ENCODE data around the gene CFAP47. TPM values are rescaled to one million over a fixed set of nuclear protein-coding genes. Genes with fewer than 3 reads are reported as not detected.

CFAP47 gene
- total RNA-seq, 1 experiment from 2014 or later, result not detected

DNA sequence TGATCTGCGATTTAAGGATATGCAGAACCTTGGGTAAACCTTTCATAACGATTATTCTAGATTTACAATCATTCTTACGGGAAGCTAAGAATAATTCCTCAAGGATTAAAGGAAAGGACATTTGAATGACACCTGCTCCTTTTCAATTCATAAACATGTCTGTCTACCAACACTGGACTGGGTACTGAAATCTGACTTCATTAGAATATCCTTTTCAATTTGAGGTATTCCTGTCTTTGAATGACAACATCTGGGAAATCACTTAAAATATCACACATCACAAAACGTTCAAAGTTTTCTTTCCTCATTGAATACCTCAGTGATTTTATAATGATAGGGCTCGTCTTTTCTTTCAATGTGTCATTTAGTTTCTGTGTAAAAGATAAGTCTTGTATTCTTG lies 87.7 kb downstream of the CFAP47 start:
- DNase-seq (ENCODE audit: low spot score) (no peak), ATAC-seq (no peak)
- no peak overlapping the region for H3K4me3 Mint-ChIP-seq
- H3K36me3 Mint-ChIP-seq, result no peaks in the 10 kb centered on the region
- no peaks in the 10 kb centered on the region for H3K4me1 Mint-ChIP-seq
- ChIA-PET CTCF (no interaction called here), POLR2A (no interaction called here)
- H3K9me3 Mint-ChIP-seq, result peaks cover 5% of the 10 kb centered on the region; the same call in 1 of the 2 replicates
- H3K27ac Mint-ChIP-seq, result no peak overlapping the region
- TF ChIP-seq ZNF416 (CRISPR knock-in tag; IDR thresholded peaks at IDR 0.05) (no peak), ZNF671 (CRISPR knock-in tag; IDR thresholded peaks at IDR 0.05) (no peak), FOXK1 (CRISPR knock-in tag; IDR thresholded peaks at IDR 0.05) (no peak), PRRX2 (CRISPR knock-in tag; IDR thresholded peaks at IDR 0.05) (no peak), MYBL2 (CRISPR knock-in tag; IDR thresholded peaks at IDR 0.05) (no peak), SMAD4 (CRISPR knock-in tag; IDR thresholded peaks at IDR 0.05) (no peak), TEAD1 (CRISPR knock-in tag; IDR thresholded peaks at IDR 0.05) (no peak), CREB1 (CRISPR knock-in tag; IDR thresholded peaks at IDR 0.05) (no peak), TCF7 (CRISPR knock-in tag; IDR thresholded peaks at IDR 0.05; ENCODE audit: low read depth) (no peak), ZNF138 (CRISPR knock-in tag; conservative IDR thresholded peaks at IDR 0.05) (no peak), ESRRA (CRISPR knock-in tag; IDR thresholded peaks at IDR 0.05; ENCODE audit: borderline replicate concordance) (no peak), ZNF263 (CRISPR knock-in tag; IDR thresholded peaks at IDR 0.05; ENCODE audit: low read depth) (no peak), HMGA2 (CRISPR knock-in tag; IDR thresholded peaks at IDR 0.05) (no peak)
- TF ChIP-seq, protein P1, sequence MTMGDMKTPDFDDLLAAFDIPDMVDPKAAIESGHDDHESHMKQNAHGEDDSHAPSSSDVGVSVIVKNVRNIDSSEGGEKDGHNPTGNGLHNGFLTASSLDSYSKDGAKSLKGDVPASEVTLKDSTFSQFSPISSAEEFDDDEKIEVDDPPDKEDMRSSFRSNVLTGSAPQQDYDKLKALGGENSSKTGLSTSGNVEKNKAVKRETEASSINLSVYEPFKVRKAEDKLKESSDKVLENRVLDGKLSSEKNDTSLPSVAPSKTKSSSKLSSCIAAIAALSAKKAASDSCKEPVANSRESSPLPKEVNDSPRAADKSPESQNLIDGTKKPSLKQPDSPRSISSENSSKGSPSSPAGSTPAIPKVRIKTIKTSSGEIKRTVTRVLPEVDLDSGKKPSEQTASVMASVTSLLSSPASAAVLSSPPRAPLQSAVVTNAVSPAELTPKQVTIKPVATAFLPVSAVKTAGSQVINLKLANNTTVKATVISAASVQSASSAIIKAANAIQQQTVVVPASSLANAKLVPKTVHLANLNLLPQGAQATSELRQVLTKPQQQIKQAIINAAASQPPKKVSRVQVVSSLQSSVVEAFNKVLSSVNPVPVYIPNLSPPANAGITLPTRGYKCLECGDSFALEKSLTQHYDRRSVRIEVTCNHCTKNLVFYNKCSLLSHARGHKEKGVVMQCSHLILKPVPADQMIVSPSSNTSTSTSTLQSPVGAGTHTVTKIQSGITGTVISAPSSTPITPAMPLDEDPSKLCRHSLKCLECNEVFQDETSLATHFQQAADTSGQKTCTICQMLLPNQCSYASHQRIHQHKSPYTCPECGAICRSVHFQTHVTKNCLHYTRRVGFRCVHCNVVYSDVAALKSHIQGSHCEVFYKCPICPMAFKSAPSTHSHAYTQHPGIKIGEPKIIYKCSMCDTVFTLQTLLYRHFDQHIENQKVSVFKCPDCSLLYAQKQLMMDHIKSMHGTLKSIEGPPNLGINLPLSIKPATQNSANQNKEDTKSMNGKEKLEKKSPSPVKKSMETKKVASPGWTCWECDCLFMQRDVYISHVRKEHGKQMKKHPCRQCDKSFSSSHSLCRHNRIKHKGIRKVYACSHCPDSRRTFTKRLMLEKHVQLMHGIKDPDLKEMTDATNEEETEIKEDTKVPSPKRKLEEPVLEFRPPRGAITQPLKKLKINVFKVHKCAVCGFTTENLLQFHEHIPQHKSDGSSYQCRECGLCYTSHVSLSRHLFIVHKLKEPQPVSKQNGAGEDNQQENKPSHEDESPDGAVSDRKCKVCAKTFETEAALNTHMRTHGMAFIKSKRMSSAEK (CRISPR knock-in tag; IDR thresholded peaks at IDR 0.05; ENCODE audit: borderline replicate concordance), result no peak
- TF ChIP-seq, protein P2, sequence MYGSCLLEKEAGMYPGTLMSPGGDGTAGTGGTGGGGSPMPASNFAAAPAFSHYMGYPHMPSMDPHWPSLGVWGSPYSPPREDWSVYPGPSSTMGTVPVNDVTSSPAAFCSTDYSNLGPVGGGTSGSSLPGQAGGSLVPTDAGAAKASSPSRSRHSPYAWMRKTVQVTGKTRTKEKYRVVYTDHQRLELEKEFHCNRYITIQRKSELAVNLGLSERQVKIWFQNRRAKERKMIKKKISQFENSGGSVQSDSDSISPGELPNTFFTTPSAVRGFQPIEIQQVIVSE (CRISPR knock-in tag; IDR thresholded peaks at IDR 0.05; ENCODE audit: borderline replicate concordance), result no peak
- TF ChIP-seq, protein P3, sequence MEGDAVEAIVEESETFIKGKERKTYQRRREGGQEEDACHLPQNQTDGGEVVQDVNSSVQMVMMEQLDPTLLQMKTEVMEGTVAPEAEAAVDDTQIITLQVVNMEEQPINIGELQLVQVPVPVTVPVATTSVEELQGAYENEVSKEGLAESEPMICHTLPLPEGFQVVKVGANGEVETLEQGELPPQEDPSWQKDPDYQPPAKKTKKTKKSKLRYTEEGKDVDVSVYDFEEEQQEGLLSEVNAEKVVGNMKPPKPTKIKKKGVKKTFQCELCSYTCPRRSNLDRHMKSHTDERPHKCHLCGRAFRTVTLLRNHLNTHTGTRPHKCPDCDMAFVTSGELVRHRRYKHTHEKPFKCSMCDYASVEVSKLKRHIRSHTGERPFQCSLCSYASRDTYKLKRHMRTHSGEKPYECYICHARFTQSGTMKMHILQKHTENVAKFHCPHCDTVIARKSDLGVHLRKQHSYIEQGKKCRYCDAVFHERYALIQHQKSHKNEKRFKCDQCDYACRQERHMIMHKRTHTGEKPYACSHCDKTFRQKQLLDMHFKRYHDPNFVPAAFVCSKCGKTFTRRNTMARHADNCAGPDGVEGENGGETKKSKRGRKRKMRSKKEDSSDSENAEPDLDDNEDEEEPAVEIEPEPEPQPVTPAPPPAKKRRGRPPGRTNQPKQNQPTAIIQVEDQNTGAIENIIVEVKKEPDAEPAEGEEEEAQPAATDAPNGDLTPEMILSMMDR (IDR thresholded peaks at IDR 0.05), result no peak
- TF ChIP-seq, protein P4, sequence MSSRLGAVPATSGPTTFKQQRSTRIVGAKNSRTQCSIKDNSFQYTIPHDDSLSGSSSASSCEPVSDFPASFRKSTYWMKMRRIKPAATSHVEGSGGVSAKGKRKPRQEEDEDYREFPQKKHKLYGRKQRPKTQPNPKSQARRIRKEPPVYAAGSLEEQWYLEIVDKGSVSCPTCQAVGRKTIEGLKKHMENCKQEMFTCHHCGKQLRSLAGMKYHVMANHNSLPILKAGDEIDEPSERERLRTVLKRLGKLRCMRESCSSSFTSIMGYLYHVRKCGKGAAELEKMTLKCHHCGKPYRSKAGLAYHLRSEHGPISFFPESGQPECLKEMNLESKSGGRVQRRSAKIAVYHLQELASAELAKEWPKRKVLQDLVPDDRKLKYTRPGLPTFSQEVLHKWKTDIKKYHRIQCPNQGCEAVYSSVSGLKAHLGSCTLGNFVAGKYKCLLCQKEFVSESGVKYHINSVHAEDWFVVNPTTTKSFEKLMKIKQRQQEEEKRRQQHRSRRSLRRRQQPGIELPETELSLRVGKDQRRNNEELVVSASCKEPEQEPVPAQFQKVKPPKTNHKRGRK (CRISPR knock-in tag; IDR thresholded peaks at IDR 0.05; ENCODE audit: borderline replicate concordance), result no peak
- TF ChIP-seq, protein P5, sequence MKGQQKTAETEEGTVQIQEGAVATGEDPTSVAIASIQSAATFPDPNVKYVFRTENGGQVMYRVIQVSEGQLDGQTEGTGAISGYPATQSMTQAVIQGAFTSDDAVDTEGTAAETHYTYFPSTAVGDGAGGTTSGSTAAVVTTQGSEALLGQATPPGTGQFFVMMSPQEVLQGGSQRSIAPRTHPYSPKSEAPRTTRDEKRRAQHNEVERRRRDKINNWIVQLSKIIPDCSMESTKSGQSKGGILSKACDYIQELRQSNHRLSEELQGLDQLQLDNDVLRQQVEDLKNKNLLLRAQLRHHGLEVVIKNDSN (CRISPR knock-in tag; IDR thresholded peaks at IDR 0.05), result no peak
- TF ChIP-seq, protein P6, sequence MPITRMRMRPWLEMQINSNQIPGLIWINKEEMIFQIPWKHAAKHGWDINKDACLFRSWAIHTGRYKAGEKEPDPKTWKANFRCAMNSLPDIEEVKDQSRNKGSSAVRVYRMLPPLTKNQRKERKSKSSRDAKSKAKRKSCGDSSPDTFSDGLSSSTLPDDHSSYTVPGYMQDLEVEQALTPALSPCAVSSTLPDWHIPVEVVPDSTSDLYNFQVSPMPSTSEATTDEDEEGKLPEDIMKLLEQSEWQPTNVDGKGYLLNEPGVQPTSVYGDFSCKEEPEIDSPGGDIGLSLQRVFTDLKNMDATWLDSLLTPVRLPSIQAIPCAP (CRISPR knock-in tag; IDR thresholded peaks at IDR 0.05), result no peak
- TF ChIP-seq, protein P7, sequence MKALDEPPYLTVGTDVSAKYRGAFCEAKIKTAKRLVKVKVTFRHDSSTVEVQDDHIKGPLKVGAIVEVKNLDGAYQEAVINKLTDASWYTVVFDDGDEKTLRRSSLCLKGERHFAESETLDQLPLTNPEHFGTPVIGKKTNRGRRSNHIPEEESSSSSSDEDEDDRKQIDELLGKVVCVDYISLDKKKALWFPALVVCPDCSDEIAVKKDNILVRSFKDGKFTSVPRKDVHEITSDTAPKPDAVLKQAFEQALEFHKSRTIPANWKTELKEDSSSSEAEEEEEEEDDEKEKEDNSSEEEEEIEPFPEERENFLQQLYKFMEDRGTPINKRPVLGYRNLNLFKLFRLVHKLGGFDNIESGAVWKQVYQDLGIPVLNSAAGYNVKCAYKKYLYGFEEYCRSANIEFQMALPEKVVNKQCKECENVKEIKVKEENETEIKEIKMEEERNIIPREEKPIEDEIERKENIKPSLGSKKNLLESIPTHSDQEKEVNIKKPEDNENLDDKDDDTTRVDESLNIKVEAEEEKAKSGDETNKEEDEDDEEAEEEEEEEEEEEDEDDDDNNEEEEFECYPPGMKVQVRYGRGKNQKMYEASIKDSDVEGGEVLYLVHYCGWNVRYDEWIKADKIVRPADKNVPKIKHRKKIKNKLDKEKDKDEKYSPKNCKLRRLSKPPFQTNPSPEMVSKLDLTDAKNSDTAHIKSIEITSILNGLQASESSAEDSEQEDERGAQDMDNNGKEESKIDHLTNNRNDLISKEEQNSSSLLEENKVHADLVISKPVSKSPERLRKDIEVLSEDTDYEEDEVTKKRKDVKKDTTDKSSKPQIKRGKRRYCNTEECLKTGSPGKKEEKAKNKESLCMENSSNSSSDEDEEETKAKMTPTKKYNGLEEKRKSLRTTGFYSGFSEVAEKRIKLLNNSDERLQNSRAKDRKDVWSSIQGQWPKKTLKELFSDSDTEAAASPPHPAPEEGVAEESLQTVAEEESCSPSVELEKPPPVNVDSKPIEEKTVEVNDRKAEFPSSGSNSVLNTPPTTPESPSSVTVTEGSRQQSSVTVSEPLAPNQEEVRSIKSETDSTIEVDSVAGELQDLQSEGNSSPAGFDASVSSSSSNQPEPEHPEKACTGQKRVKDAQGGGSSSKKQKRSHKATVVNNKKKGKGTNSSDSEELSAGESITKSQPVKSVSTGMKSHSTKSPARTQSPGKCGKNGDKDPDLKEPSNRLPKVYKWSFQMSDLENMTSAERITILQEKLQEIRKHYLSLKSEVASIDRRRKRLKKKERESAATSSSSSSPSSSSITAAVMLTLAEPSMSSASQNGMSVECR (CRISPR knock-in tag; IDR thresholded peaks at IDR 0.05; ENCODE audit: borderline replicate concordance), result no peak
- no peaks in the 10 kb centered on the region for H3K27me3 Mint-ChIP-seq (ENCODE audit: low read depth)
